Activated naive CD8-positive, alpha-beta T cell (primary cell): ENCODE data around the gene ZG16B.

Source experiments
- H3K27ac Mint-ChIP-seq: one replicate; pipeline ENCODE4 v1.8.0; 2021; ENCODE audit warnings: mixed read lengths
- H3K27me3 Mint-ChIP-seq: one replicate; pipeline ENCODE4 v1.8.0; 2021; ENCODE audit warnings: mixed read lengths
- H3K36me3 Mint-ChIP-seq: one replicate; pipeline ENCODE4 v1.8.0; 2021; ENCODE audit warnings: mixed read lengths
- H3K4me1 Mint-ChIP-seq: one replicate; pipeline ENCODE4 v1.8.0; 2021; ENCODE audit warnings: low read depth, mixed read lengths
- H3K4me3 Mint-ChIP-seq: one replicate; pipeline ENCODE4 v1.8.0; 2021; ENCODE audit warnings: mild to moderate bottlenecking, mixed read lengths
- H3K9me3 Mint-ChIP-seq: one replicate; pipeline ENCODE4 v1.8.0; 2021; ENCODE audit warnings: low read depth, mixed read lengths

Gene ZG16B

GRCh38 chr16:2879854-2880508 lies 49.9 kb downstream of the ZG16B start:
- Mint-ChIP-seq H3K4me3 (no peak overlapping the region), H3K27me3 (no peaks in the 10 kb centered on the region), H3K4me1 (peaks cover 5% of the 10 kb centered on the region), H3K27ac (no peak overlapping the region), H3K9me3 (no peaks in the 10 kb centered on the region), H3K36me3 (no peaks in the 10 kb centered on the region)
